HepG2 (cell line): ENCODE data around the gene PCNX1. TPM values are rescaled to one million over a fixed set of nuclear protein-coding genes. Genes with fewer than 3 reads are reported as not detected.

Source experiments
- ATAC-seq: fragments of 200-7000 bp; cut with Tn5 transposase; 3 replicates; pipeline ENCODE4 v1.9.1; 2020; ENCODE audit warnings: mild to moderate bottlenecking, moderate library complexity
- BruUV-seq: library from RNA; stranded (reverse); fragments of 400-500 nt; replicated peaks from 2 replicates; lab custom pipeline; 2021; lab: Mats Ljungman, UMichigan
- CTCF ChIA-PET: fragments of 300-600 bp; formaldehyde crosslinking; extraction: SDS; loops from one replicate; lab custom pipeline; 2021; ENCODE audit warnings: low total read pairs, inconsistent platforms, low intra/inter-chr PET ratio; lab: Yijun Ruan, JAX
- POLR2A ChIA-PET: fragments of 350-600 bp; sonication (Branson Sonifier 250); formaldehyde crosslinking; loops from one replicate; lab custom pipeline; 2020; ENCODE audit warnings: antibody characterized with exemption, inconsistent platforms; lab: Yijun Ruan, JAX
- DNase-seq: peaks from one replicate; pipeline ENCODE4 v3.0.0-alpha.2; 2015; ENCODE audit warnings: low spot score
- FAIRE-seq: peaks from 3 replicates; lab custom pipeline; 2011; peaks lifted over from hg19 to GRCh38; lab: Jason Lieb, UNC
- H2AFZ ChIP-seq: one replicate; pipeline ENCODE4 v1.6.1; 2011; ENCODE audit warnings: low read length, inconsistent platforms
- H3K27ac ChIP-seq: fragments of 300-600 bp; 3 replicates; pipeline ENCODE4 v1.8.0; 2011; ENCODE audit warnings: mixed run types, mild to moderate bottlenecking, mixed read lengths, low read length, inconsistent platforms; ENCODE audit not compliant: insufficient read depth; ENCODE audit errors: extremely low read length
- H3K27me3 ChIP-seq, 2 experiments: fragments of 200-600 bp in 1 of 2; 2 replicates in 1 of 2; 3 replicates in 1 of 2; pipeline versions ENCODE4 v1.6.0 to v1.8.0; 2011; ENCODE audit warnings: low read length in 2 of 2, mild to moderate bottlenecking in 2 of 2, moderate library complexity in 2 of 2, inconsistent platforms in 1 of 2; ENCODE audit not compliant: insufficient read depth in 2 of 2, control insufficient read depth in 1 of 2
- H3K36me3 ChIP-seq, 2 experiments: fragments of 200-600 bp in 1 of 2; replicated peaks in 1 of 2; 2 replicates in 1 of 2; 3 replicates in 1 of 2; pipeline versions ENCODE4 v1.5.1 to v1.8.0; 2011; ENCODE audit warnings: low read length in 2 of 2, inconsistent platforms in 1 of 2; ENCODE audit not compliant: insufficient read depth in 2 of 2, control insufficient read depth in 1 of 2
- H3K4me1 ChIP-seq: 2 replicates; pipeline ENCODE4 v1.5.1; 2012; ENCODE audit warnings: low read length, inconsistent platforms; ENCODE audit not compliant: insufficient read depth
- H3K4me2 ChIP-seq: 2 replicates; pipeline ENCODE4 v1.6.0; 2011; ENCODE audit warnings: low read depth, low read length, inconsistent platforms
- H3K4me3 ChIP-seq, 3 experiments: fragments of 200-600 bp in 1 of 3; sonication (generic), shearing (Covaris generic) in 1 of 3; replicated peaks in 1 of 3; 2 replicates each; pipeline ENCODE4 v1.5.1; 2011 to 2016; ENCODE audit warnings: low read length in 3 of 3, inconsistent platforms in 2 of 3, low read depth in 2 of 3, mild to moderate bottlenecking in 2 of 3, control low read depth in 1 of 3, mixed read lengths in 1 of 3; ENCODE audit not compliant: insufficient read depth in 1 of 3
- H3K79me2 ChIP-seq: one replicate; pipeline ENCODE4 v1.6.1; 2011; ENCODE audit warnings: low read length, inconsistent platforms; ENCODE audit not compliant: insufficient read depth
- H3K9ac ChIP-seq: 2 replicates; pipeline ENCODE4 v1.6.0; 2011; ENCODE audit warnings: mild to moderate bottlenecking, low read depth, low read length, inconsistent platforms; ENCODE audit not compliant: insufficient read depth
- H3K9me3 ChIP-seq: 2 replicates; pipeline ENCODE4 v1.5.1; 2012; ENCODE audit warnings: mild to moderate bottlenecking, low read length
- H4K20me1 ChIP-seq: 2 replicates; pipeline ENCODE4 v1.6.0; 2011; ENCODE audit warnings: inconsistent platforms, mild to moderate bottlenecking, low read length, moderate library complexity; ENCODE audit not compliant: insufficient read depth
- CBX5 ChIP-seq: sonication (generic); formaldehyde crosslinking; IDR thresholded peaks from 2 replicates; pipeline ENCODE4 v1.4.0; 2020; ENCODE audit warnings: missing genetic modification reagents, borderline replicate concordance
- IRX3 ChIP-seq: sonication (generic); formaldehyde crosslinking; IDR thresholded peaks from 2 replicates; pipeline ENCODE4 v1.8.1; 2023; ENCODE audit warnings: mild to moderate bottlenecking, low read depth, missing genetic modification reagents, borderline replicate concordance
- KLF6 ChIP-seq: IDR thresholded peaks from 2 replicates; pipeline ENCODE4 v1.8.0; 2016; ENCODE audit warnings: missing biosample characterization, missing genetic modification reagents
- POLR2AphosphoS2 ChIP-seq: IDR thresholded peaks from 2 replicates; pipeline ENCODE4 v1.6.1; 2011; ENCODE audit warnings: low read depth, low read length, improper control_type of control experiment
- TBL1XR1 ChIP-seq: fragments of 150-350 bp; IDR thresholded peaks from 2 replicates; pipeline ENCODE4 v1.6.1; 2014; ENCODE audit warnings: borderline replicate concordance, low read length; ENCODE audit not compliant: partially characterized antibody
- TERF1 ChIP-seq: sonication (generic); formaldehyde crosslinking; IDR thresholded peaks from 2 replicates; pipeline ENCODE4 v1.8.0; 2022; ENCODE audit warnings: mild to moderate bottlenecking, missing genetic modification reagents, moderate library complexity
- TGIF2 ChIP-seq: IDR thresholded peaks from 2 replicates; pipeline ENCODE4 v1.6.1; 2016; ENCODE audit warnings: control low read depth, missing compliant biosample characterization
- U2AF1 ChIP-seq: fragments of 200-400 bp; formaldehyde crosslinking; optimal IDR thresholded peaks from 2 replicates; pipeline ENCODE3; 2017; ENCODE audit warnings: mild to moderate bottlenecking, low read depth, low read length
- ZMYM3 ChIP-seq: sonication (generic); formaldehyde crosslinking; IDR thresholded peaks from 2 replicates; pipeline ENCODE4 v1.5.1; 2020; ENCODE audit warnings: mild to moderate bottlenecking, missing genetic modification reagents
- WGBS: methylation state at CpG from one replicate; pipeline ENCODE4 v1.1.6; 2017; ENCODE audit warnings: low lambda C conversion rate; 5-methylcytosine and 5-hydroxymethylcytosine counted together
- in situ Hi-C: cut with HindIII; loops from 2 replicates; pipeline ENCODE4 v1.10.0; 2017; ENCODE audit warnings: low pct_unique_long_range_greater_than_20kb; ENCODE audit not compliant: extremely low pct_ligation_motif_present
- intact Hi-C: fragments of 100-400 bp; cut with micrococcal nuclease; formaldehyde crosslinking; loops from one replicate; pipeline ENCODE4 v1.10.0; 2022; ENCODE audit not compliant: unreplicated experiment
- polyA plus RNA-seq, 8 experiments: library from polyadenylated mRNA; depleted of rRNA in 3 of 8; stranded (reverse) in 7 of 8; unstranded in 1 of 8; fragments of >200 nt; fragmentation: Illumina TruSeq in 4 of 8; extraction: Trizol in 4 of 8; gene quantifications; 2 replicates each; pipeline versions ENCODE4 v1.2.1 to v1.2.3, GENCODE V29; 2011 to 2016; ENCODE audit warnings: low read depth in 4 of 8, missing spikeins in 1 of 8, mixed read lengths in 1 of 8; ENCODE audit not compliant: insufficient read depth in 1 of 8
- total RNA-seq, 5 experiments: library from RNA; depleted of rRNA; stranded (reverse); fragments of >200 nt; fragmentation: Illumina TruSeq; extraction: Trizol; gene quantifications; 2 replicates each; pipeline ENCODE4 v1.2.3, GENCODE V29; 2016; ENCODE audit warnings: low read depth in 1 of 5
- TF ChIP-seq, protein P1 (sequence below): sonication (generic); formaldehyde crosslinking; conservative IDR thresholded peaks from 2 replicates; pipeline ENCODE4 v1.8.1; 2023; ENCODE audit warnings: missing genetic modification reagents
- TF ChIP-seq, protein P2 (sequence below): sonication (generic); formaldehyde crosslinking; IDR thresholded peaks from 2 replicates; pipeline ENCODE4 v1.5.1; 2020; ENCODE audit warnings: mild to moderate bottlenecking, missing genetic modification reagents, moderate library complexity
- TF ChIP-seq, protein P3 (sequence below): sonication (generic); formaldehyde crosslinking; conservative IDR thresholded peaks from 2 replicates; pipeline ENCODE4 v1.4.0; 2020; ENCODE audit warnings: mild to moderate bottlenecking, missing genetic modification reagents, moderate library complexity

PCNX1 gene
- total and polyA plus RNA-seq, 2 of the 13 experiments (the other 11 are each of a cell fraction or from before 2014, with no cell fraction given) = 24.9 to 30.3 TPM

GRCh38 chr14:71135911-71136310 lies 228.7 kb downstream of the PCNX1 start:
- H3K4me1 ChIP-seq = peaks cover 19% of the 10 kb centered on the region
- ChIA-PET CTCF (no interaction called here), POLR2A (no interaction called here)
- ATAC-seq = no peak
- H4K20me1 ChIP-seq = no peaks in the 10 kb centered on the region
- H3K4me2 ChIP-seq = no peak overlapping the region
- in situ Hi-C loops = loop anchor here (5.0 to 10.0 kb wide), 2 partner anchors 269 to 616 kb away; no protein-coding TSS in a partner anchor
- WGBS = 51% methylated on average over 4 of the region's 4 CpGs
- no TSS peak for BruUV-seq
- no peaks in the 10 kb centered on the region for H3K27me3 ChIP-seq
- FAIRE-seq = no peak
- no peak overlapping the region for H3K27ac ChIP-seq
- intact Hi-C loops = loop anchor here (10.0 kb wide), 1 partner anchor 719 kb away; no protein-coding TSS in a partner anchor
- no peak overlapping the region for H2AFZ ChIP-seq
- no peak overlapping the region for H3K4me3 ChIP-seq
- H3K36me3 ChIP-seq = no peaks in the 10 kb centered on the region
- no peak overlapping the region for H3K9ac ChIP-seq
- no peaks in the 10 kb centered on the region for H3K9me3 ChIP-seq
- no peaks in the 10 kb centered on the region for H3K79me2 ChIP-seq
- no peak for DNase-seq
- TF ChIP-seq TBL1XR1 = no peak
- TF ChIP-seq, protein P1, sequence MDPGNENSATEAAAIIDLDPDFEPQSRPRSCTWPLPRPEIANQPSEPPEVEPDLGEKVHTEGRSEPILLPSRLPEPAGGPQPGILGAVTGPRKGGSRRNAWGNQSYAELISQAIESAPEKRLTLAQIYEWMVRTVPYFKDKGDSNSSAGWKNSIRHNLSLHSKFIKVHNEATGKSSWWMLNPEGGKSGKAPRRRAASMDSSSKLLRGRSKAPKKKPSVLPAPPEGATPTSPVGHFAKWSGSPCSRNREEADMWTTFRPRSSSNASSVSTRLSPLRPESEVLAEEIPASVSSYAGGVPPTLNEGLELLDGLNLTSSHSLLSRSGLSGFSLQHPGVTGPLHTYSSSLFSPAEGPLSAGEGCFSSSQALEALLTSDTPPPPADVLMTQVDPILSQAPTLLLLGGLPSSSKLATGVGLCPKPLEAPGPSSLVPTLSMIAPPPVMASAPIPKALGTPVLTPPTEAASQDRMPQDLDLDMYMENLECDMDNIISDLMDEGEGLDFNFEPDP = no peak
- no peak for TF ChIP-seq POLR2AphosphoS2
- TF ChIP-seq CBX5 (CRISPR knock-in tag) = no peak
- no peak for TF ChIP-seq IRX3
- no peak for TF ChIP-seq ZMYM3 (CRISPR knock-in tag)
- TF ChIP-seq, protein P2, sequence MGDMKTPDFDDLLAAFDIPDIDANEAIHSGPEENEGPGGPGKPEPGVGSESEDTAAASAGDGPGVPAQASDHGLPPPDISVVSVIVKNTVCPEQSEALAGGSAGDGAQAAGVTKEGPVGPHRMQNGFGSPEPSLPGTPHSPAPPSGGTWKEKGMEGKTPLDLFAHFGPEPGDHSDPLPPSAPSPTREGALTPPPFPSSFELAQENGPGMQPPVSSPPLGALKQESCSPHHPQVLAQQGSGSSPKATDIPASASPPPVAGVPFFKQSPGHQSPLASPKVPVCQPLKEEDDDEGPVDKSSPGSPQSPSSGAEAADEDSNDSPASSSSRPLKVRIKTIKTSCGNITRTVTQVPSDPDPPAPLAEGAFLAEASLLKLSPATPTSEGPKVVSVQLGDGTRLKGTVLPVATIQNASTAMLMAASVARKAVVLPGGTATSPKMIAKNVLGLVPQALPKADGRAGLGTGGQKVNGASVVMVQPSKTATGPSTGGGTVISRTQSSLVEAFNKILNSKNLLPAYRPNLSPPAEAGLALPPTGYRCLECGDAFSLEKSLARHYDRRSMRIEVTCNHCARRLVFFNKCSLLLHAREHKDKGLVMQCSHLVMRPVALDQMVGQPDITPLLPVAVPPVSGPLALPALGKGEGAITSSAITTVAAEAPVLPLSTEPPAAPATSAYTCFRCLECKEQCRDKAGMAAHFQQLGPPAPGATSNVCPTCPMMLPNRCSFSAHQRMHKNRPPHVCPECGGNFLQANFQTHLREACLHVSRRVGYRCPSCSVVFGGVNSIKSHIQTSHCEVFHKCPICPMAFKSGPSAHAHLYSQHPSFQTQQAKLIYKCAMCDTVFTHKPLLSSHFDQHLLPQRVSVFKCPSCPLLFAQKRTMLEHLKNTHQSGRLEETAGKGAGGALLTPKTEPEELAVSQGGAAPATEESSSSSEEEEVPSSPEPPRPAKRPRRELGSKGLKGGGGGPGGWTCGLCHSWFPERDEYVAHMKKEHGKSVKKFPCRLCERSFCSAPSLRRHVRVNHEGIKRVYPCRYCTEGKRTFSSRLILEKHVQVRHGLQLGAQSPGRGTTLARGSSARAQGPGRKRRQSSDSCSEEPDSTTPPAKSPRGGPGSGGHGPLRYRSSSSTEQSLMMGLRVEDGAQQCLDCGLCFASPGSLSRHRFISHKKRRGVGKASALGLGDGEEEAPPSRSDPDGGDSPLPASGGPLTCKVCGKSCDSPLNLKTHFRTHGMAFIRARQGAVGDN (CRISPR knock-in tag) = no peak
- TF ChIP-seq TGIF2 = no peak
- TF ChIP-seq, protein P3, sequence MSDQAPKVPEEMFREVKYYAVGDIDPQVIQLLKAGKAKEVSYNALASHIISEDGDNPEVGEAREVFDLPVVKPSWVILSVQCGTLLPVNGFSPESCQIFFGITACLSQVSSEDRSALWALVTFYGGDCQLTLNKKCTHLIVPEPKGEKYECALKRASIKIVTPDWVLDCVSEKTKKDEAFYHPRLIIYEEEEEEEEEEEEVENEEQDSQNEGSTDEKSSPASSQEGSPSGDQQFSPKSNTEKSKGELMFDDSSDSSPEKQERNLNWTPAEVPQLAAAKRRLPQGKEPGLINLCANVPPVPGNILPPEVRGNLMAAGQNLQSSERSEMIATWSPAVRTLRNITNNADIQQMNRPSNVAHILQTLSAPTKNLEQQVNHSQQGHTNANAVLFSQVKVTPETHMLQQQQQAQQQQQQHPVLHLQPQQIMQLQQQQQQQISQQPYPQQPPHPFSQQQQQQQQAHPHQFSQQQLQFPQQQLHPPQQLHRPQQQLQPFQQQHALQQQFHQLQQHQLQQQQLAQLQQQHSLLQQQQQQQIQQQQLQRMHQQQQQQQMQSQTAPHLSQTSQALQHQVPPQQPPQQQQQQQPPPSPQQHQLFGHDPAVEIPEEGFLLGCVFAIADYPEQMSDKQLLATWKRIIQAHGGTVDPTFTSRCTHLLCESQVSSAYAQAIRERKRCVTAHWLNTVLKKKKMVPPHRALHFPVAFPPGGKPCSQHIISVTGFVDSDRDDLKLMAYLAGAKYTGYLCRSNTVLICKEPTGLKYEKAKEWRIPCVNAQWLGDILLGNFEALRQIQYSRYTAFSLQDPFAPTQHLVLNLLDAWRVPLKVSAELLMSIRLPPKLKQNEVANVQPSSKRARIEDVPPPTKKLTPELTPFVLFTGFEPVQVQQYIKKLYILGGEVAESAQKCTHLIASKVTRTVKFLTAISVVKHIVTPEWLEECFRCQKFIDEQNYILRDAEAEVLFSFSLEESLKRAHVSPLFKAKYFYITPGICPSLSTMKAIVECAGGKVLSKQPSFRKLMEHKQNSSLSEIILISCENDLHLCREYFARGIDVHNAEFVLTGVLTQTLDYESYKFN (CRISPR knock-in tag) = no peak
- TF ChIP-seq TERF1 (CRISPR knock-in tag) = no peak
- no peak for TF ChIP-seq KLF6
- no peak for TF ChIP-seq U2AF1
